Right atrium auricular region (tissue), 2 donors: ENCODE measurements around the gene HSPA4. TPM values are rescaled to one million over a fixed set of nuclear protein-coding genes. Genes with fewer than 3 reads are reported as not detected.
A peak's percentile ranks its signal among the peaks of the same experiment; 100 is the strongest.

ENCODE experiments used
- DNase-seq: peaks from one replicate; pipeline ENCODE4 v3.0.0-alpha.2; 2019; ENCODE audit warnings: low spot score
- H3K27ac ChIP-seq, 2 donors: fragments of 200-600 bp; sonication (generic); 1 replicate in 1 of 2; 2 replicates in 1 of 2; pipeline ENCODE4 v1.5.1; 2016 to 2019
- H3K27me3 ChIP-seq, 2 donors: fragments of 200-600 bp; sonication (generic); one replicate each; pipeline versions ENCODE4 v1.5.1 to v1.6.0; 2017 to 2019
- H3K36me3 ChIP-seq: fragments of 200-600 bp; sonication (generic); one replicate; pipeline ENCODE4 v1.5.1; 2016
- H3K4me1 ChIP-seq, 2 donors: fragments of 200-600 bp; sonication (generic); one replicate each; pipeline versions ENCODE4 v1.5.1 to v1.6.0; 2017 to 2019
- H3K4me3 ChIP-seq, 2 donors: fragments of 200-600 bp; sonication (generic); 1 replicate in 1 of 2; 2 replicates in 1 of 2; pipeline ENCODE4 v1.5.1; 2017 to 2019; ENCODE audit warnings: mild to moderate bottlenecking in 1 of 2, moderate library complexity in 1 of 2
- H3K9me3 ChIP-seq, 2 donors: fragments of 200-600 bp; sonication (generic); one replicate each; pipeline ENCODE4 v1.5.1; 2019
- total RNA-seq, 2 donors: library from RNA; depleted of rRNA; stranded (reverse); fragments of >200 nt; gene quantifications; one replicate each; pipeline ENCODE4 v1.1.0, GENCODE V29; 2016
- TF ChIP-seq, protein P1 (sequence below), 2 donors: fragments of 200-600 bp; sonication (generic); IDR thresholded peaks; one replicate each; pipeline ENCODE4 v1.5.1; 2019; ENCODE audit warnings: antibody characterized with exemption in 2 of 2

The HSPA4 gene
- total RNA-seq, 2 donors from 2014 or later, result 50.4 to 56.3 TPM

DNA sequence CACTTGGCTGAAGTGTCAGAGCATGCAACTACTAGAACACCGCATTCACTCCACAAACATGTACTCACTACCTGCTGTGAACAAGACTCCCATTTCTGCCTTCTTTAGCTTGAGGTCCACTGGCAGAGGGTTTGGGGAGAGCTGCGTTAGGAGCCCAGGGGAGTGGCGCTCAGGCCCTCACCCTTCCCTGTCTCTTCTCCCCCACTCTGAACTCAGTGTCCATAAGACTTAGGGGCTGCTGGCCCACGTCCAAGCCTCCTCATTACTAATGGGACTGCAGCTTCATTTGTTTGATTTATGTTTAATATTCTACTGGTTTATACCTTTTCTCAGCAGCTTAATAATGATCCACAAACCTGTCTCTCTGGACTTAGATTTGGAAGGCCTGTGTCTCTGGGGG lies 70.9 kb downstream of the HSPA4 start:
- Histone ChIP-seq H3K9me3 (no peaks in the 10 kb centered on the region), H3K36me3 (no peaks in the 10 kb centered on the region), H3K27ac (no peak overlapping the region), H3K27me3 (no peaks in the 10 kb centered on the region), H3K4me3 (no peak overlapping the region), H3K4me1 (no peaks in the 10 kb centered on the region)
- TF ChIP-seq, protein P1, sequence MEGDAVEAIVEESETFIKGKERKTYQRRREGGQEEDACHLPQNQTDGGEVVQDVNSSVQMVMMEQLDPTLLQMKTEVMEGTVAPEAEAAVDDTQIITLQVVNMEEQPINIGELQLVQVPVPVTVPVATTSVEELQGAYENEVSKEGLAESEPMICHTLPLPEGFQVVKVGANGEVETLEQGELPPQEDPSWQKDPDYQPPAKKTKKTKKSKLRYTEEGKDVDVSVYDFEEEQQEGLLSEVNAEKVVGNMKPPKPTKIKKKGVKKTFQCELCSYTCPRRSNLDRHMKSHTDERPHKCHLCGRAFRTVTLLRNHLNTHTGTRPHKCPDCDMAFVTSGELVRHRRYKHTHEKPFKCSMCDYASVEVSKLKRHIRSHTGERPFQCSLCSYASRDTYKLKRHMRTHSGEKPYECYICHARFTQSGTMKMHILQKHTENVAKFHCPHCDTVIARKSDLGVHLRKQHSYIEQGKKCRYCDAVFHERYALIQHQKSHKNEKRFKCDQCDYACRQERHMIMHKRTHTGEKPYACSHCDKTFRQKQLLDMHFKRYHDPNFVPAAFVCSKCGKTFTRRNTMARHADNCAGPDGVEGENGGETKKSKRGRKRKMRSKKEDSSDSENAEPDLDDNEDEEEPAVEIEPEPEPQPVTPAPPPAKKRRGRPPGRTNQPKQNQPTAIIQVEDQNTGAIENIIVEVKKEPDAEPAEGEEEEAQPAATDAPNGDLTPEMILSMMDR (IDR thresholded peaks at IDR 0.05), result no peak
- peak; percentile 13 for DNase-seq

DNA sequence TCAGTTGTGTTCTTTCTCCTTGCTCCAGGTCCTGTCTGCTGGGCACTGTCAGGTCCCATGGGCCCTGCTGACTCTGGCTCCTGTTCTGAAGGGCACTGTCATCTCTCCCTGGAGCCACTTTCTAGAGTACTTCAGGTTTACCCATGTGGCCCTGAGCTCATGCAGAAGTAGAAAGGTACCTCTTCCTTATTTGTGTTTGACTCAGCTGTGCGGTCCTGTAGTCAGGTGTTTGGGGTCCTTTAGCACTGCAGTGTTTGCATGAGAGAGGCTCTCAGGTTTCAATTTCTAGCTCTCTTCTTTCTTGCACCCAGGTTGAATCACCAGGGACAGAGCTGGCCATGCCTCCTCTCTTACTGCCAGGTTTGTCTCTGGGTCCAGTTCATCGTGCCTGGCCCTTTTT lies 71.5 kb downstream of the HSPA4 start:
- Histone ChIP-seq H3K4me3 (no peak overlapping the region), H3K27me3 (no peaks in the 10 kb centered on the region), H3K9me3 (no peaks in the 10 kb centered on the region), H3K27ac (no peak overlapping the region), H3K36me3 (no peaks in the 10 kb centered on the region), H3K4me1 (no peaks in the 10 kb centered on the region)
- DNase-seq, result peak; percentile 13
- TF ChIP-seq, protein P1 (IDR thresholded peaks at IDR 0.05), result no peak

DNA sequence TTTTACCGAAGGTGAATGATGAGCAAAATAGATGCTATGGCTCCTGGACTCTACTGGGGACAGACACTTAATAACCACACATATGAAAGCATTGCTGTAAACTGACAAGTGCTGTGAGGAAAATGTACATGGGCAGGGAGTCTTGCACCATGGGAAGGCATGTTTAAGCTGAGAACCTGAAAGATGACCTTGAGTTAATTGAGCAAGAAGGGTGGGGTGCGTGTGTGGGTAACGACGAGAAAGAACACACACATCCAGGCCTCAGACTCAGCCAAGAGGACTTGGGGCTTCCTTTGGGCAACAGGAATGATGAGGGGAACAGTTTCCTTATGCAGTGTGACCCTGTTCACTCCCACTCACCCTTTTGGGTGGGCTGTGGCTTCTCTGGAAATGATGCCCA lies 73.1 kb downstream of the HSPA4 start:
- no peak overlapping the region for H3K4me3 ChIP-seq
- TF ChIP-seq, protein P1 (IDR thresholded peaks at IDR 0.05), result no peak
- DNase-seq, result peak; percentile 44
- H3K27me3 ChIP-seq, result no peaks in the 10 kb centered on the region
- no peak overlapping the region for H3K27ac ChIP-seq
- no peaks in the 10 kb centered on the region for H3K9me3 ChIP-seq
- no peaks in the 10 kb centered on the region for H3K4me1 ChIP-seq
- H3K36me3 ChIP-seq, result no peaks in the 10 kb centered on the region

DNA sequence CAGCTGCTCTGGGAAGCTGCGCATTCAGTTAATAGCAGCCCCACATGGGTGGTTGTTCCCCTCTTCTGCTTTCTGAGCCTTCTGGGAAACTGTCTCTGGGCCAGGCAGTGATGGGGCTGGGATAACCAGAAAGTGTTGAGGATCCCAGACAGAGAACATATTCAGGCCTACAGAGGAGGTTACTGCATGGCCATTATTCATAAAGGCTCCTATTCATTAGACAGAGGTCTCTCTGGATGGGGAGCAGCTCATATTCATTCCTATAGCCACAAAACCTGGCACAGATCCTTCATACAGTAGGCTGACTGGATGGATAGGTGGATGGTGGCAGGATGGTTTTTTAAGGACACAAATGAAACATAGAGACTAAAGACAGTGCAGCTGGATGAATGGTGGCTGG lies 76.3 kb downstream of the HSPA4 start:
- Histone ChIP-seq H3K4me3 (no peak overlapping the region), H3K27ac (no peak overlapping the region), H3K27me3 (no peaks in the 10 kb centered on the region), H3K4me1 (no peaks in the 10 kb centered on the region), H3K9me3 (no peaks in the 10 kb centered on the region), H3K36me3 (no peaks in the 10 kb centered on the region)
- TF ChIP-seq, protein P1 (IDR thresholded peaks at IDR 0.05), result no peak
- no peak for DNase-seq

DNA sequence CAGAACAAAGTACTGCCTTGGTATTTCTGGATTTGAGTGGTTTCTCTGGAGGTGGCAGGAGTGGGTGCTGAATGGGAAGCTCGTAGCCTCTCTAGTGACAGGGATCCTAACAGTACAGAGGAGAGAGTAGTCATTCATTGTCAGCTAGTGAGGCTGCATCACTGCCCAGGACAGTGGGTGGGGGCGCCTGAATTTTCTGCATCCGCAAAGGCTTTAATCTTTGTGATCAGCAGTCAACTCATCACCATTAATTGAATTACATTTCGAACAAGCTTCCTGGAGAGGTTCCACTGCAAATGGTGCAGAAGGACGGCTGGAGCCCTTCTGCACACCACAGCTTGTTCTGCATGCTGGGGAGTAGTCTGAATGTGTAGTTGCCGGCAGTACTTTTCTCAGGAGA lies 77.5 kb downstream of the HSPA4 start:
- TF ChIP-seq, protein P1 (IDR thresholded peaks at IDR 0.05), result no peak
- no peak overlapping the region for H3K4me3 ChIP-seq
- H3K4me1 ChIP-seq, result no peaks in the 10 kb centered on the region
- H3K27ac ChIP-seq, result no peak overlapping the region
- H3K9me3 ChIP-seq, result no peaks in the 10 kb centered on the region
- no peaks in the 10 kb centered on the region for H3K36me3 ChIP-seq
- DNase-seq, result no peak
- no peaks in the 10 kb centered on the region for H3K27me3 ChIP-seq

DNA sequence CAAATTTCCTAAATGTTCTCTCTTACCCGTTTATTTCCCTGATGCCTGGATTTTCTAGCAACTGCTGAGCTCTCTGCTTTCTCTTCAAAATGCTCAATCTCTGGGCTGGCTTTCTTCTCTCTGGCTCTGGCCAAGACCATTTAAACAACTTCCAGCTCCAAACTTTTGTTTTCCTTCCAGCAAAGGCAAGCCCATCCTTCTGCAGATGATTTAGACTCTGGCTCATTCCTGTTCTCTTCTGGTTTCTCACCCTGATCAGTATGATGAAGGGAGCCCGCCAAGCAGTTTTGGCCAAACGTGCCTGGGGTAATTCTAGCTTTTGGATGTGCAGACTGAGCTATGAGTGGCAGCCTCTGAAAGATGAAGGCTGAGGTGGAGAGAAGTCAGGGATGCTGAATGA lies 78.1 kb downstream of the HSPA4 start:
- Histone ChIP-seq H3K4me1 (no peaks in the 10 kb centered on the region), H3K36me3 (no peaks in the 10 kb centered on the region), H3K27me3 (no peaks in the 10 kb centered on the region), H3K4me3 (no peak overlapping the region), H3K9me3 (no peaks in the 10 kb centered on the region), H3K27ac (no peak overlapping the region)
- TF ChIP-seq, protein P1 (IDR thresholded peaks at IDR 0.05), result no peak
- DNase-seq, result no peak
